Right renal pelvis (tissue), 4 donors: ENCODE results near the gene CLDN6. TPM values are rescaled to one million over a fixed set of nuclear protein-coding genes. Genes with fewer than 3 reads are reported as not detected.

Experiments
- DNase-seq, 4 donors: peaks; one replicate each; pipeline ENCODE4 v3.0.0-alpha.2; 2013; ENCODE audit warnings: low read depth in 4 of 4, low spot score in 3 of 4, missing footprints in 1 of 4
- polyA plus RNA-seq, 4 donors: library from polyadenylated mRNA; unstranded; fragments of 120-200 nt; gene quantifications; one replicate each; pipeline ENCODE4 v1.2.1, GENCODE V29; 2013; ENCODE audit not compliant: insufficient read length in 4 of 4

The CLDN6 gene
- polyA plus RNA-seq, 4 donors: 32.9 to 44.1 (median 36.4) TPM

- no peak for DNase-seq
Observed at GRCh38 chr16:2974319-2975056, 43.5 kb downstream of the CLDN6 start.

- no peak for DNase-seq
Observed at GRCh38 chr16:2973605-2974318, 44.2 kb downstream of the CLDN6 start.

GRCh38 chr16:2973093-2973492, 44.9 kb downstream of the CLDN6 start:
- DNase-seq: no peak

GRCh38 chr16:2971985-2972784, 45.8 kb downstream of the CLDN6 start:
- DNase-seq: no peak

GRCh38 chr16:2971134-2971984, 46.6 kb downstream of the CLDN6 start:
- DNase-seq: no peak

- DNase-seq: no peak
Observed at GRCh38 chr16:2970563-2970962, 47.4 kb downstream of the CLDN6 start.

GRCh38 chr16:2969545-2970521, 48.1 kb downstream of the CLDN6 start:
- no peak for DNase-seq

GRCh38 chr16:2968738-2969544, 49.0 kb downstream of the CLDN6 start, which contains the start of gene PAQR4:
TSS of gene PAQR4 (plus strand) at chr16:2969348. CDS start at chr16:2969675, 327 bp downstream.
- peak; percentile 73 to 84 (median 80) for DNase-seq

- DNase-seq: no peak
Observed at GRCh38 chr16:2968368-2968737, 49.6 kb downstream of the CLDN6 start.

- no peak for DNase-seq
Observed at GRCh38 chr16:2967721-2968161, 50.2 kb downstream of the CLDN6 start.

GRCh38 chr16:2967211-2967631, 50.8 kb downstream of the CLDN6 start:
- no peak for DNase-seq

- DNase-seq: no peak
Observed at GRCh38 chr16:2966808-2967191, 51.2 kb downstream of the CLDN6 start.

GRCh38 chr16:2966043-2966807, 51.8 kb downstream of the CLDN6 start:
- DNase-seq: no peak
